Superior temporal gyrus (tissue), 1 donor: ENCODE data around the gene SCN10A.

Experiments used
- DNase-seq: peaks from one replicate; pipeline ENCODE4 v3.0.0-alpha.2; 2016; ENCODE audit errors: extremely low spot score

SCN10A gene

GRCh38 chr3:38816026-38816425 lies at the start of gene SCN10A:
Gene SCN10A, minus strand, starts transcription at chr3:38816217. Its CDS starts 22,207 bp downstream, at chr3:38794010.
- DNase-seq = no peak

GRCh38 chr3:38853011-38853410 lies 37.0 kb upstream of the SCN10A start:
- no peak for DNase-seq

- peak; percentile 59 for DNase-seq
Observed at GRCh38 chr3:38843898-38844297, 27.9 kb upstream of the SCN10A start.

GRCh38 chr3:38842266-38842965 lies 26.4 kb upstream of the SCN10A start:
- no peak for DNase-seq

- DNase-seq = no peak
Observed at GRCh38 chr3:38840987-38841386, 25.0 kb upstream of the SCN10A start.

- no peak for DNase-seq
Observed at GRCh38 chr3:38837358-38837757, 21.3 kb upstream of the SCN10A start.

GRCh38 chr3:38836561-38836960 lies 20.5 kb upstream of the SCN10A start:
- DNase-seq = no peak

GRCh38 chr3:38835939-38836338 lies 19.9 kb upstream of the SCN10A start:
- DNase-seq = no peak

- DNase-seq = no peak
Observed at GRCh38 chr3:38834717-38835116, 18.7 kb upstream of the SCN10A start.

GRCh38 chr3:38834110-38834509 lies 18.1 kb upstream of the SCN10A start:
- DNase-seq = no peak

- no peak for DNase-seq
Observed at GRCh38 chr3:38829404-38829803, 13.4 kb upstream of the SCN10A start.

GRCh38 chr3:38828681-38829080 lies 12.7 kb upstream of the SCN10A start:
- no peak for DNase-seq

- no peak for DNase-seq
Observed at GRCh38 chr3:38827791-38828190, 11.8 kb upstream of the SCN10A start.

GRCh38 chr3:38826001-38826400 lies 10.0 kb upstream of the SCN10A start:
- no peak for DNase-seq

- no peak for DNase-seq
Observed at GRCh38 chr3:38824349-38824748, 8.3 kb upstream of the SCN10A start.

GRCh38 chr3:38823722-38824121 lies 7.7 kb upstream of the SCN10A start:
- DNase-seq = no peak

GRCh38 chr3:38823186-38823585 lies 7.2 kb upstream of the SCN10A start:
- no peak for DNase-seq

- DNase-seq = no peak
Observed at GRCh38 chr3:38811822-38812221, 4.2 kb downstream of the SCN10A start.

- peak; percentile 23 for DNase-seq
Observed at GRCh38 chr3:38805765-38806386, 10.1 kb downstream of the SCN10A start.

GRCh38 chr3:38805004-38805403 lies 11.0 kb downstream of the SCN10A start:
- peak; percentile 21 for DNase-seq

GRCh38 chr3:38800511-38800910 lies 15.5 kb downstream of the SCN10A start:
- no peak for DNase-seq

- no peak for DNase-seq
Observed at GRCh38 chr3:38793721-38794120, 22.3 kb downstream of the SCN10A start.

- no peak for DNase-seq
Observed at GRCh38 chr3:38792983-38793382, 23.0 kb downstream of the SCN10A start.

- DNase-seq = no peak
Observed at GRCh38 chr3:38782148-38782547, 33.9 kb downstream of the SCN10A start.
